Suprapubic skin (tissue), 4 donors: ENCODE data around the gene CTSE.

ENCODE experiments used
- CTCF ChIP-seq, 2 donors: fragments of 200-600 bp in 1 of 2; fragments of 450-650 bp in 1 of 2; sonication (generic) in 1 of 2; IDR thresholded peaks; one replicate each; pipeline ENCODE4 v1.5.1; 2016 to 2019; ENCODE audit warnings: antibody characterized with exemption in 2 of 2, mild to moderate bottlenecking in 1 of 2, moderate library complexity in 1 of 2
- EP300 ChIP-seq: sonication (generic); formaldehyde crosslinking; IDR thresholded peaks from one replicate; pipeline ENCODE4 v1.6.1; 2017; ENCODE audit warnings: antibody characterized with exemption
- POLR2AphosphoS5 ChIP-seq, 3 donors: sonication (generic); formaldehyde crosslinking; IDR thresholded peaks; one replicate each; pipeline ENCODE4 v1.6.1; 2017; ENCODE audit warnings: antibody characterized with exemption in 3 of 3

GRCh38 chr1:206021008-206021625 lies 2.6 kb downstream of the CTSE start:
- TF ChIP-seq POLR2AphosphoS5 (IDR thresholded peaks at IDR 0.05) (no peak), CTCF (IDR thresholded peaks at IDR 0.05) (no peak), EP300 (no peak)
